Suppressor macrophage treated with lipopolysaccharide for 4 hours (primary cell): ENCODE results near the gene SND1.
"Not testable (repeated sequence)": the region's sequence is repeated elsewhere in the genome, so short reads cannot be mapped to it uniquely, and the experiment has no call there.

Experiments
- DNase-seq: peaks from one replicate; pipeline ENCODE4 v3.0.0-alpha.2; 2020

SND1 gene

GRCh38 chr7:127895814-127896280 lies 243.9 kb downstream of the SND1 start:
- peak; percentile 45 for DNase-seq

- DNase-seq, result no peak
Observed at GRCh38 chr7:127896659-127897058, 244.7 kb downstream of the SND1 start.

- DNase-seq, result peak; percentile 76
Observed at GRCh38 chr7:127897704-127898454, 245.9 kb downstream of the SND1 start.

DNA sequence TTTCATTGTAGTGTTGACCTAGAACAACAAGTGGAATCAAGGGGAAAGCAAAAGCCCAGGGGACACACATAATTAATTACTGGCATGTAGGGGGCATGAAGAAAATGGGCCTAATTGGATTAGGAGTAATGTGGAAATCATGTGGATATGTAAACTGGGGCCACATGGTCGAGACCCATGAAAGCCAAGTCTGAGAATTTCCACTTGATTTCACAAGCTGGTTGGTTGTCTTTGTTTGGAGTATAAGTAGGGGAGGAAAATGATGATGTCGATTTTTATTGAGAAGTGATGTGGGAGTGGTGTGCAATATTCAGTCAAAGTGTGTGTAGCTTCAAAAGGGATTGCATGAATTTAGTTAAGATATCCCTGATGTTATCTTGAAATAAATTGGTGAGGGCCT lies 247.4 kb downstream of the SND1 start:
- DNase-seq, result peak; percentile 60

- DNase-seq, result no peak
Observed at GRCh38 chr7:127900141-127900540, 248.1 kb downstream of the SND1 start.

- no peak for DNase-seq
Observed at GRCh38 chr7:127900732-127901685, 249.0 kb downstream of the SND1 start.

DNA sequence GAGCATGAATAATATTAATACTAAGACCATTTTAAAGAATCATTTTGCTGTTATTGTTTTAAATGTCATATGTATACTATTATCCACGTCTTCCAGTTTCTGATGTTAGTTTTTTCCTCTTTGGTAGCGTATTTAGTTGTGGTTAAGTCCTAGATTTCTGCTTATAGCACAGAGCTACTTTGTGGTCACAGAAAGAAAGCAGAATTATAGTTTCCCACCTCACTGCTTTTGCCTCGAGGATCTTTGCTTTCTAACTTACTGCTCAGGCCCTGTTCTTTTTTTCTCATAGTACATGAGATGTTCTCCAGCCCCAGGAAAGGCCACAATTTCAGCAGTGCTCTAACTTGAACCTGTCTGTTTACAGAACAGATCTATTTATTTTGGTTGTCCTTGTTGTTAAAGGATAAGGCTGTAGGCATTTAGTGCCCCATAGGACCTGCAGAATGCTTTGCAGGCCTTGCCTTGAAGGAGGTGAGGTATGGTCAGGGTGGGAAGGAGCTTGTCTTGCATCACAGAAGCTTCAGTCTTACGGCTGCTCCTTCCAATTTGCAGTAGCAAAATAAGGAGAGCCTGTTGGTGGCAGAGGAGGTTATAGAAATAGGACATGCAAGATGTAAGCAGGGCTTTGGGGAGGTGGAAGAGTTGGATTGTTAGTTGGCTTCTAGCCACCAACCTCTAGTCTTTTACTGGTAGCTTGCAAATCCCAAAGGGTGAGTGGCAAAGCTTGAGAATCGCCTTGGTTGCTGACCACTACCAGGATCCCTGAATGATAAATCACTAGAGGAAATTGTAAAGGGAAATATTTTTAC lies 250.1 kb downstream of the SND1 start:
- DNase-seq, result no peak

GRCh38 chr7:127902753-127903152 lies 250.8 kb downstream of the SND1 start:
- DNase-seq, result not testable (repeated sequence)

DNA sequence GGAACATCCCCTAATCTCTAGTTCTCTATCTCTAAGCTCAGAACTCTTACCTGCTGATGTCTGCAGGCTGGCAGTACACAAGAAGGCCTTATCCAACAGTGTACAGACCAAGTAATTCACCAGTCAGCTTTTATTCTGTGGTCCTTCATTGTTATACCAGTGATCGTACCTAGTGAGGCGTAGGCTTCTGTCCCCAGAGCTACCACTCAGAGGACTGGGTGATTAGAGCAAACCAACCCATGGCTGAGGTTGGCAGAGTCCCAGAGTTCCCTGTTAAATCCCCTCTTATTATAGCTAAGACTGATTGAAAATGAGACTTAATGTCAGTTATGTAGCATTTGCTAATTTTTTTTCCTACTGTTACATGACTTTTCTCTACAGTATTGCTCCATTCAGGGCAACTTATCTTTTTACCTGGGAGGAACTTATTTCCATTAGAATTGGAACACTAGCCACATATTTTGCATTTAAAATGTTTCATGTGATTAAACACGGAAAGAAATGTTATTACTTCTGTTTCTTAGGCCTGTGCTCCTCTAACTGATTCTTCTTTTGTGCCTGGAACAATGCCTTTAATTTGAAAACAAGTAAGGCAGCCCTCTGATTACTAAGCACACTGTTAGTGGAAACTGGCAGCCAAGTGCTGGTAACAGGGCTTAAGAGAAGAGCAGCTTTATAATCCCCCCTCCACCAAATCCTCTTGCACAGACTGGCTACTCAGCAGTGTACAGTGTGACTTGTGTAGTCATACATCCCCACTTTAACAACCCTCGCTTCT lies 252.1 kb downstream of the SND1 start:
- peak; percentile 12 for DNase-seq

DNA sequence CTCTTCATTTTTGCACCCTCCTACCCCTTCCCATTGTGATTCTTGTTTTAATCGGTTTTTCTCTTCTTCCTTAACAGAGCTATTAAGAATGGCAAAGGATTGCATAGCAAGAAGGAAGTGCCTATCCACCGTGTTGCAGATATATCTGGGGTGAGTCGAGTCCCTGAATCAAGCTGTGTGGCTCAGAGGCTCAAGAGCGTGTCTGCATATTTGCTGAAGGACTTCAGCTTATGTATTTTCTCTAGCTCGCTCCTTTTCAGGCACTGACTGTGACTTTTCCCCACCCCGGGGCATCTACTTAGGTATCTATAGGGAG lies 252.6 kb downstream of the SND1 start:
- peak; percentile 41 for DNase-seq

DNA sequence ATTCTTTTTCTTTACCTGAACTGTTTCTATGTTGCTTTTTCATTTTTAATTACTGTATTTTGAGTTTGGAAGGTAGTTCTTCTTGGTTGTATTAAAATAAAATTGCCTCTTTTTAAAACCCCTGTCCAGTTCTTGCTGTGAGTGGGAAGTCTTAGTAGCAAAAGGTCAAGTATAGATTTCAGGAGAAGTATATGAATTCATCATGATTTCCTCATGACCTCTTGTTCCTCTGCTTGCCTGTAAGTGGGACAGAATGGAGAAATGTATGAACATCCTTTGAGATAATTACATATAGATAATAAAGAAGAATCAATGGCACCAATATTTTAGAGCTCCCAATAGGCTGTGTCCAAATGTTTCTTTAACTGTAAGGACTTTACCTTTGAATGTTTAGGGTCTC lies 253.0 kb downstream of the SND1 start:
- DNase-seq, result peak; percentile 29

GRCh38 chr7:127905491-127906330 lies 253.7 kb downstream of the SND1 start:
- no peak for DNase-seq

DNA sequence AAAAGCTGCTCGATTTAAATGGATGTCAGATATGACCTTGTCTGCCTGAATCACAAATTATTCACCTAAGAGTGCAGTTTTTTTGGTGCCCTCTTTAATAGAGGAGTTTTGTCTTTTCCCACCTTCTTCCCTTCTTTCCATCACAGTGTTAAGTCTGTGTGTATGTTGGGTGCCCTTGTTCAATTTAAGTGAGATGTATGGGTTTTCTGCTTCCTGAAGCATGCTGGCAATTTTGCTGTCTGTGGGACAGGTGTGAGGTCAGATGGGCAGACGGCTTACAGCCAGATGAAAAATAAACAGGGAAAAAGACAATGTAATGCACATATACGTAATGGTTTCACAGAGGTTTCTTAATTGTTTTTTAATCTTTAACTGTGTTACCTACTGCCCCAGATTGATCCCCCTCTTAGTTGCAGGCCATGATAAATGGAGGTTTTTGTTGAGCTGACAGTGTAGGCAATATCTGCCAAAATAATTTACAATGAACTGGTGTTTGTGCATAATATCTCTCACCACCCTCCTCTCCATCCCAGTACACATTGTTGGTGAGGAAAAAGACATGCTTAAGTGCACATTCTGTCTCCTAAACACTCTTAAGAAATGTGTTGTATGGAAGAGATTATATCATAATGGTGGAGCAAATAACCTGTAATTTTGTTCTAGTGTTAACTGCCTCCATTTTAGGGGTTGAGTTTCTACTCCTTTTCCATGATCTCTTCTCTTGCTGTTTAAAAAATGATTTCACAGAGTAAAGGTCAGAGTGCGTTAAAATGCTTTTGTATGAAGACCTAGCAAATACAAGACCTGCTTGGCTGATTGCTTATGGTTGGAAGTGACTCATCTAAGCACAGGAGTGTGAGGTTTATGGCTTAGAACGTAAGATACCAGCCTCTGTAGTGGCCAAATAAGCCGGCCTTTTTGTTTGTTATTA lies 255.4 kb downstream of the SND1 start:
- DNase-seq, result no peak

DNA sequence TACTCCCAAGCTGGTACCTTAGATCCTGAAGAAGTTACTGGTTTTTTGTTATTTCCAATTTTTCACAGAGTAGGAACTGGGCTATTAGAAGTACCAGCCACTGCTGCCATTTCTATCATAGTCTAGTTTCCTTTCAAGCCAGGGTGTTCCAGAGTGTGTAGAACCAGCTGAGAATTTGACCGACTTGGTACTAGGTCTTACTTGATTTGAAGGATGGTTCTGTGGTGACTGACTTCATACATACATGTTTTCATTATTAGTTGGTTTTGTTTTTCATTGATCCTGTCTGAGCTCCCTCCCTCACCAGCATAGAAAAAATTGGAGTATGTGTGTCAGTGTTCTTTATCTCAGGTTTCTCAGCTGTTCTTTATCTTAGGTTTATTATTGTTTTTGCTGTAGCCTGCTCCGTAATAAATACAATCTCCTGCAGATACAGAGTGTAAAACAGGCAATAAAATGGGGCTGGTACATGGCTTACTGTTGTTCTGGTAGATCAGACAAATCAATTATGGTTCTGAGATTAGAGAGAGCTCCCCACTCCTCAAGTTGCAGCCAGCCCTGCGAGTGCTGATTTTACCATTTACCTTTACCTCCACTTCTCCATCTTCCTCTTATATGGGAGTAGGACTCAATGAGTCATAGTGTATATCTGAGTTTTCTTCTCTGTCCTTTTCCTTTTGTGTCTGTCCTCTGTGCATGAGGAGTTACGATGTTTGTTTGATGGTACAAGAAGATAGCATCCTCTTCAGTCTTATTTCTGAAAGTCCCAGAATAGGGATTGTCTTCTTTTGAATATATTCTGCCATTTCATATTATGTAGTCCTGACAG lies 256.6 kb downstream of the SND1 start:
- DNase-seq, result no peak

GRCh38 chr7:127909424-127910152 lies 257.6 kb downstream of the SND1 start:
- DNase-seq, result no peak

- DNase-seq, result no peak
Observed at GRCh38 chr7:127910670-127911069, 258.7 kb downstream of the SND1 start.

- DNase-seq, result no peak
Observed at GRCh38 chr7:127911968-127912511, 260.0 kb downstream of the SND1 start.

- no peak for DNase-seq
Observed at GRCh38 chr7:127912901-127913300, 260.9 kb downstream of the SND1 start.
